KMS-11 (cell line): Measurements from ENCODE around the gene PEX26.

Source experiments
- H2AFZ ChIP-seq: fragments of 200-600 bp; sonication (generic); 2 replicates; pipeline ENCODE4 v1.6.1; 2016; ENCODE audit warnings: antibody characterized with exemption, mixed run types, low read depth
- H3K27ac ChIP-seq: fragments of 200-600 bp; sonication (generic); 2 replicates; pipeline ENCODE4 v1.6.1; 2016; ENCODE audit warnings: mild to moderate bottlenecking, mixed run types
- H3K27me3 ChIP-seq: fragments of 200-600 bp; sonication (generic); 2 replicates; pipeline ENCODE4 v1.6.1; 2017; ENCODE audit warnings: mild to moderate bottlenecking, low read depth, mixed run types, moderate library complexity; ENCODE audit not compliant: insufficient read depth
- H3K36me3 ChIP-seq: fragments of 200-600 bp; sonication (generic); 2 replicates; pipeline ENCODE4 v1.6.1; 2017; ENCODE audit warnings: mild to moderate bottlenecking, mixed run types; ENCODE audit not compliant: insufficient read depth
- H3K4me1 ChIP-seq: fragments of 200-600 bp; sonication (generic); 2 replicates; pipeline ENCODE4 v1.6.1; 2016; ENCODE audit warnings: mild to moderate bottlenecking, low read depth, mixed run types; ENCODE audit not compliant: poor library complexity, severe bottlenecking
- H3K4me2 ChIP-seq: fragments of 200-600 bp; sonication (generic); 2 replicates; pipeline ENCODE4 v1.7.0; 2016; ENCODE audit warnings: mild to moderate bottlenecking, mixed run types
- H3K4me3 ChIP-seq: fragments of 200-600 bp; sonication (generic); IDR thresholded peaks from 2 replicates; pipeline ENCODE4 v1.6.1; 2017; ENCODE audit warnings: low read depth, low read length, mixed read lengths; ENCODE audit not compliant: insufficient read depth
- H3K79me2 ChIP-seq: fragments of 200-600 bp; sonication (generic); 2 replicates; pipeline ENCODE4 v1.6.1; 2016; ENCODE audit warnings: low read depth, mixed run types; ENCODE audit not compliant: insufficient read depth
- H3K9ac ChIP-seq: fragments of 200-600 bp; sonication (generic); 2 replicates; pipeline ENCODE4 v1.6.1; 2016; ENCODE audit warnings: mild to moderate bottlenecking, mixed run types
- H4K20me1 ChIP-seq: fragments of 200-600 bp; sonication (generic); 2 replicates; pipeline ENCODE4 v1.6.1; 2016; ENCODE audit warnings: mild to moderate bottlenecking, mixed run types; ENCODE audit not compliant: insufficient read depth
- CTCF ChIP-seq: fragments of 200-600 bp; sonication (generic); conservative IDR thresholded peaks from 2 replicates; pipeline ENCODE4 v1.6.1; 2017; ENCODE audit warnings: low read depth, mild to moderate bottlenecking, antibody characterized with exemption, low read length, moderate library complexity, mixed read lengths

The PEX26 gene

GRCh38 chr22:18147791-18148190 lies 70.0 kb downstream of the PEX26 start:
- Histone ChIP-seq H3K4me3 (no peak overlapping the region), H3K27me3 (no peaks in the 10 kb centered on the region), H3K4me1 (peaks cover 14% of the 10 kb centered on the region), H3K4me2 (no peak overlapping the region), H3K36me3 (no peaks in the 10 kb centered on the region), H4K20me1 (no peaks in the 10 kb centered on the region), H3K79me2 (no peaks in the 10 kb centered on the region), H3K27ac (no peak overlapping the region), H3K9ac (no peak overlapping the region), H2AFZ (no peak overlapping the region)
- no peak for TF ChIP-seq CTCF

- Histone ChIP-seq H3K36me3 (no peaks in the 10 kb centered on the region), H3K27ac (no peak overlapping the region), H3K4me2 (peak overlapping the region; percentile 63)
These were observed 70.6 kb downstream of the PEX26 start for GRCh38 chr22:18148293-18148965.

GRCh38 chr22:18152519-18152918 lies 74.7 kb downstream of the PEX26 start:
- TF ChIP-seq CTCF: no peak
- Histone ChIP-seq H4K20me1 (no peaks in the 10 kb centered on the region), H3K79me2 (no peaks in the 10 kb centered on the region), H3K9ac (no peak overlapping the region), H3K4me1 (peaks cover 14% of the 10 kb centered on the region), H3K27ac (no peak overlapping the region), H3K4me3 (no peak overlapping the region), H3K36me3 (no peaks in the 10 kb centered on the region), H2AFZ (no peak overlapping the region), H3K4me2 (no peak overlapping the region), H3K27me3 (no peaks in the 10 kb centered on the region)

More at GRCh38 chr22:18148293-18148965, 70.6 kb downstream of the PEX26 start:
- no peak overlapping the region for H3K9ac ChIP-seq
- H3K4me3 ChIP-seq: no peak overlapping the region
- peaks cover 14% of the 10 kb centered on the region for H3K4me1 ChIP-seq
- no peaks in the 10 kb centered on the region for H4K20me1 ChIP-seq
- H2AFZ ChIP-seq: no peak overlapping the region
- TF ChIP-seq CTCF: no peak
- H3K79me2 ChIP-seq: no peaks in the 10 kb centered on the region
- H3K27me3 ChIP-seq: no peaks in the 10 kb centered on the region

GRCh38 chr22:18154821-18155390 lies 77.1 kb downstream of the PEX26 start:
- Histone ChIP-seq H3K36me3 (no peaks in the 10 kb centered on the region), H3K4me3 (no peak overlapping the region), H3K27me3 (no peaks in the 10 kb centered on the region), H3K4me2 (no peak overlapping the region), H2AFZ (no peak overlapping the region), H3K4me1 (peaks cover 6% of the 10 kb centered on the region), H3K79me2 (no peaks in the 10 kb centered on the region), H4K20me1 (no peaks in the 10 kb centered on the region), H3K9ac (no peak overlapping the region), H3K27ac (no peak overlapping the region)
- no peak for TF ChIP-seq CTCF
